ENCODE results near the gene VRK2. TPM values are rescaled to one million over a fixed set of nuclear protein-coding genes. Genes with fewer than 3 reads are reported as not detected.

VRK2 gene
- total RNA-seq, 1 experiment from 2014 or later: 39.6 TPM

DNA sequence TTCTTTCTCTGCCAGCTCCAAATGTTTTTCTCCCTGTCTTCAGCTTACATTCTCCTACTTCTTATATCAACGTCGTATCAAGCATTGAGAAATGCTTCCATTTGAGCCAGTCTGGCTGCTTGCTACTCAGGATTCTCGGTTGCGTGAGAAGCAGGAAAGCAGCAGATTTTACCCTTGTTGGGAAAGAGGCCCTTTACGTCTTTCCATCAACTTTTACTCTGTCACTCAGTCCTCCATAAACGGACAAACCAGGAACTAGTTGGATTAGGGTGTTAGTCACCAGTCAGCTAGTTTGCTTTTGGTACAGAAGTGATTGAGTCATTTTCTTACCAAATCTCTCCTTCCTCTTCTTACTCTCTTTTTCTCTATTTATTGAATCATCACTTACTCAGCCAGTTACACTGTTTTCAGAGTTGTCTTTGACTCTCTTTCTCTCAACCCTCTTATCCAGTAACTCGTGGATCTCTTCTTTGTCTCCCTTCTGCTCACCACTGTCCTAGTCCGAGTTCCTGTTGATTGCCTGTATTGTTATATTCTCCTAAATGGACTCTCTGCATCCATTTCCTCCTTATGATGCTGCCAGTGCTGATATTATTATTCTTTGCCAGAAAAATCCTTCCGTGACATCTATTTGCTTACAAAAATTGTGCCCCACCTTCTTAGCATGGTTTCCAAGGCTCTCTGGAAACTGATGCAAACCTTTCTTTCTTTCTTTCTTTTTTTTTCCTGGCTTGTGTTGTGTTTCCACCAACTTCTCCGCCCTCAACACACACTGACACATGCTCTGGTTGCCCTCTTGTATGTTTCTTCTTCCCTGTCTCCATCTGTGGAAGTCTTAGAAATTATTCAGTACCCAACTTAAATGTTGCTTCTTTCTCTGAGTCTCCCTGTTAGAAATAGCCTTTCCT is 61.5 kb downstream of the VRK2 start:
- DNase-seq (ENCODE audit: low read depth, low spot score) (peak; percentile 92), ATAC-seq (peak; percentile 91)
- Histone ChIP-seq H3K9me3 (ENCODE audit: control insufficient read depth, insufficient read depth, low read depth, low read length) (no peaks in the 10 kb centered on the region), H3K27ac (ENCODE audit: low read length) (0 out of 2 replicates have a peak overlapping the region, but pooled peaks have one; percentile 35), H3K4me3 (ENCODE audit: low read depth in 2 of 2, low read length in 2 of 2) (peak overlapping the region in 1 of 2 experiments; percentile 33; a peak in 2 of 4 replicates), H3K4me1 (ENCODE audit: control insufficient read depth, insufficient read depth, low read length) (no peaks in the 10 kb centered on the region; the same call in 1 of the 2 replicates), H3K27me3 (ENCODE audit: control insufficient read depth, insufficient read depth, low read length) (no peaks in the 10 kb centered on the region), H3K36me3 (ENCODE audit: control insufficient read depth, insufficient read depth, low read length) (no peaks in the 10 kb centered on the region)
- CTCF ChIA-PET: no interaction called here
- POLR2A ChIA-PET: no interaction called here
- intact Hi-C loops (cut with micrococcal nuclease; ENCODE audit: unreplicated experiment) (no loop called here), in situ Hi-C loops (cut with HindIII; ENCODE audit: low pct_unique_long_range_greater_than_20kb, low sequenced_read_pairs) (no loop called here)
- BruUV-seq (replicated peaks): no TSS peak
- no peak for TF ChIP-seq TCF7L2 (IDR thresholded peaks at IDR 0.05; ENCODE audit: low read depth, low read length)
- TF ChIP-seq, protein P1, sequence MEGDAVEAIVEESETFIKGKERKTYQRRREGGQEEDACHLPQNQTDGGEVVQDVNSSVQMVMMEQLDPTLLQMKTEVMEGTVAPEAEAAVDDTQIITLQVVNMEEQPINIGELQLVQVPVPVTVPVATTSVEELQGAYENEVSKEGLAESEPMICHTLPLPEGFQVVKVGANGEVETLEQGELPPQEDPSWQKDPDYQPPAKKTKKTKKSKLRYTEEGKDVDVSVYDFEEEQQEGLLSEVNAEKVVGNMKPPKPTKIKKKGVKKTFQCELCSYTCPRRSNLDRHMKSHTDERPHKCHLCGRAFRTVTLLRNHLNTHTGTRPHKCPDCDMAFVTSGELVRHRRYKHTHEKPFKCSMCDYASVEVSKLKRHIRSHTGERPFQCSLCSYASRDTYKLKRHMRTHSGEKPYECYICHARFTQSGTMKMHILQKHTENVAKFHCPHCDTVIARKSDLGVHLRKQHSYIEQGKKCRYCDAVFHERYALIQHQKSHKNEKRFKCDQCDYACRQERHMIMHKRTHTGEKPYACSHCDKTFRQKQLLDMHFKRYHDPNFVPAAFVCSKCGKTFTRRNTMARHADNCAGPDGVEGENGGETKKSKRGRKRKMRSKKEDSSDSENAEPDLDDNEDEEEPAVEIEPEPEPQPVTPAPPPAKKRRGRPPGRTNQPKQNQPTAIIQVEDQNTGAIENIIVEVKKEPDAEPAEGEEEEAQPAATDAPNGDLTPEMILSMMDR (IDR thresholded peaks at IDR 0.05): no peak
- TF ChIP-seq POLR2AphosphoS5 (IDR thresholded peaks at IDR 0.05; ENCODE audit: low read depth, low read length): no peak
- TF ChIP-seq, protein P2, sequence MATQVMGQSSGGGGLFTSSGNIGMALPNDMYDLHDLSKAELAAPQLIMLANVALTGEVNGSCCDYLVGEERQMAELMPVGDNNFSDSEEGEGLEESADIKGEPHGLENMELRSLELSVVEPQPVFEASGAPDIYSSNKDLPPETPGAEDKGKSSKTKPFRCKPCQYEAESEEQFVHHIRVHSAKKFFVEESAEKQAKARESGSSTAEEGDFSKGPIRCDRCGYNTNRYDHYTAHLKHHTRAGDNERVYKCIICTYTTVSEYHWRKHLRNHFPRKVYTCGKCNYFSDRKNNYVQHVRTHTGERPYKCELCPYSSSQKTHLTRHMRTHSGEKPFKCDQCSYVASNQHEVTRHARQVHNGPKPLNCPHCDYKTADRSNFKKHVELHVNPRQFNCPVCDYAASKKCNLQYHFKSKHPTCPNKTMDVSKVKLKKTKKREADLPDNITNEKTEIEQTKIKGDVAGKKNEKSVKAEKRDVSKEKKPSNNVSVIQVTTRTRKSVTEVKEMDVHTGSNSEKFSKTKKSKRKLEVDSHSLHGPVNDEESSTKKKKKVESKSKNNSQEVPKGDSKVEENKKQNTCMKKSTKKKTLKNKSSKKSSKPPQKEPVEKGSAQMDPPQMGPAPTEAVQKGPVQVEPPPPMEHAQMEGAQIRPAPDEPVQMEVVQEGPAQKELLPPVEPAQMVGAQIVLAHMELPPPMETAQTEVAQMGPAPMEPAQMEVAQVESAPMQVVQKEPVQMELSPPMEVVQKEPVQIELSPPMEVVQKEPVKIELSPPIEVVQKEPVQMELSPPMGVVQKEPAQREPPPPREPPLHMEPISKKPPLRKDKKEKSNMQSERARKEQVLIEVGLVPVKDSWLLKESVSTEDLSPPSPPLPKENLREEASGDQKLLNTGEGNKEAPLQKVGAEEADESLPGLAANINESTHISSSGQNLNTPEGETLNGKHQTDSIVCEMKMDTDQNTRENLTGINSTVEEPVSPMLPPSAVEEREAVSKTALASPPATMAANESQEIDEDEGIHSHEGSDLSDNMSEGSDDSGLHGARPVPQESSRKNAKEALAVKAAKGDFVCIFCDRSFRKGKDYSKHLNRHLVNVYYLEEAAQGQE (IDR thresholded peaks at IDR 0.05; ENCODE audit: insufficient read depth in 1 of 2, low read depth in 2 of 2, low read length in 1 of 2): no peak
- no peak for TF ChIP-seq SIN3A (IDR thresholded peaks at IDR 0.05; ENCODE audit: borderline replicate concordance, insufficient read depth, low read depth, low read length)

DNA sequence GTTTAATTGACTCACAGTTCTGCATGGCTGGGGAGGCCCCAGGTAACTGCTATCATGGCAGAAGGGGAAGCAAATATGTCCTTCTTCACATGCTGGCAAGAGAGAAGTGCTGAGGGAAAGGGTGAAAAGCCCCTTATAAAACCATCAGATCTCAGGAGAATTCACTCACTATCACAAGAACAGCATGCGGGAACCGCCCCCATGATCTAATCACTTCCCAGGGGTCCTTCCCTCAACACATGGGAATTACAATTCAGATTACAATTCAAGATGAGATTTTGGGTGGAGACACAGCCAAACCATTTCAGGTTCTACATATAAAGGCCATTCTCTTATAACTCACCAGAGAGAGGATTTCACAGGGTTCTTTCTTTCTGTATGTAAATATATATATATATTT is 62.9 kb downstream of the VRK2 start:
- TF ChIP-seq, protein P2 (IDR thresholded peaks at IDR 0.05; ENCODE audit: insufficient read depth in 1 of 2, low read depth in 2 of 2, low read length in 1 of 2): no peak
- TF ChIP-seq TCF7L2 (IDR thresholded peaks at IDR 0.05; ENCODE audit: low read depth, low read length) (no peak), POLR2AphosphoS5 (IDR thresholded peaks at IDR 0.05; ENCODE audit: low read depth, low read length) (no peak), SIN3A (IDR thresholded peaks at IDR 0.05; ENCODE audit: borderline replicate concordance, insufficient read depth, low read depth, low read length) (no peak)
- TF ChIP-seq, protein P1 (IDR thresholded peaks at IDR 0.05): no peak
- Histone ChIP-seq H3K4me1 (ENCODE audit: control insufficient read depth, insufficient read depth, low read length) (no peaks in the 10 kb centered on the region; the same call in 1 of the 2 replicates), H3K4me3 (ENCODE audit: low read depth in 2 of 2, low read length in 2 of 2) (no peak overlapping the region), H3K27ac (ENCODE audit: low read length) (no peak overlapping the region), H3K27me3 (ENCODE audit: control insufficient read depth, insufficient read depth, low read length) (no peaks in the 10 kb centered on the region), H3K36me3 (ENCODE audit: control insufficient read depth, insufficient read depth, low read length) (no peaks in the 10 kb centered on the region), H3K9me3 (ENCODE audit: control insufficient read depth, insufficient read depth, low read depth, low read length) (no peaks in the 10 kb centered on the region)
- intact Hi-C loops (cut with micrococcal nuclease; ENCODE audit: unreplicated experiment) (no loop called here), in situ Hi-C loops (cut with HindIII; ENCODE audit: low pct_unique_long_range_greater_than_20kb, low sequenced_read_pairs) (no loop called here)
- ChIA-PET CTCF (no interaction called here), POLR2A (no interaction called here)
- DNase-seq (ENCODE audit: low read depth, low spot score): no peak
- no TSS peak for BruUV-seq (replicated peaks)
- no peak for ATAC-seq
